GM10266 (cell line): ENCODE data around the gene APOL1.

ENCODE experiments used
- DNase-seq: peaks from one replicate; pipeline ENCODE4 v3.0.0; 2012; ENCODE audit errors: extremely low spot score
- CTCF ChIP-seq: IDR thresholded peaks from 2 replicates; pipeline ENCODE4 v1.5.1; 2012; ENCODE audit warnings: mild to moderate bottlenecking, low read depth; ENCODE audit not compliant: control insufficient read depth, insufficient read depth; ENCODE audit errors: missing control alignments

APOL1 gene

DNA sequence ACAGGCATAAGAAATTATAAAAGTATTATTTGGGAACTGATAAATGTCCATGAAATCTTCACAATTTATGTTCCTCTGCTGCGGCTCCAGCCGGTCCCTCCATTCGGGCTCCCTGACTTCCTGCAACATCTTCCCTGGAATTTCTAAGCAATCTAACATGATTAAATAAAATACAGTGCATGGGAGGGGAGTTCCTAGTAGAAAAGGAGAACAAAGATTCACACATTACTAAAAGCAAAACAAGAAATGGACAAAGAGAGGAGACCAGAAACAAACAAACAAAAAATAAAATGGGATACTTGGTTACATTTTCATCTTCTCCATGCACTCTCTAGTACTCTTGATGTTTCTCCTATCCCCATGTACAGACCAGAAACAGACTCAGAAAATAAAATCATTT, 42.7 kb upstream of the APOL1 start:
- no peak for DNase-seq
- TF ChIP-seq CTCF, result no peak

GRCh38 chr22:36211237-36211861, 41.6 kb upstream of the APOL1 start:
- TF ChIP-seq CTCF, result no peak
- no peak for DNase-seq

DNA sequence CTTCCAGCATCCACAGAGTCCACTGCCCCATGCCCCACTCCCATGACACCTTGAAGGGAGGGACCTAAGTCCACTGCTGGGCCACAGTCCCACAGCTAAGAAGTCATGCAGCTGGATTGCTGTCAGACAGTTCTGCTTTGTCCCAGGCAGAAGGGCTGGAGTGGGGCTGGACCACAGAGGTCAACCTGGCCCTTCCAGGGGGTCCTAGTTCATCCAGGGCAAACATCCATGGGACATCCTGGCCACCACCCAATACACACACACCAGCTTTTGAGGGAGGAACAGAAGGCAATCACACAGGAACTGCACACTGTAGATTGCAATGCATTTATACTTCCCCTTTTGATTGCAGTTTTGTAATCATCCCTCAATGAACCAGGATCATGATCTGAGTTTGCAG, 40.0 kb upstream of the APOL1 start:
- no peak for TF ChIP-seq CTCF
- DNase-seq, result no peak

DNA sequence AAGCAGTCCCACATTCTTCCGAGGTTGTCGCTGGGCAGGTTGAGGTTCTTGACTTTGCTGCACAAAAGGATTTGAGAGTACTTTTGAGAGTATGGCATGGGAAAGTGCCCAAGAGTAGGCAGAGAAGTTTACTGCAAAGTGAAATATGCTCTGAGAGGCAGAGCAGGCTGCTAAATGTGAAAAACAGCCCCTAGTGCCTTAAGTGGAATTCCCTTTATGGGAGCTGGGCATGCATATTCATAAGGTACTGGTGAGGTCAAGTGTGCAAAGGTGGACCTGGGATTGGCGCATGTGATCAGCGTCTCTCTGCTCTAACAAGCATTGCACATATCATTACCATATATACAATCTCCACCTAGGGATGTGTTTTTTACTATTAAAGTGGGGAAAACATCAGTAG, 39.3 kb upstream of the APOL1 start:
- DNase-seq, result no peak
- TF ChIP-seq CTCF, result no peak

DNA sequence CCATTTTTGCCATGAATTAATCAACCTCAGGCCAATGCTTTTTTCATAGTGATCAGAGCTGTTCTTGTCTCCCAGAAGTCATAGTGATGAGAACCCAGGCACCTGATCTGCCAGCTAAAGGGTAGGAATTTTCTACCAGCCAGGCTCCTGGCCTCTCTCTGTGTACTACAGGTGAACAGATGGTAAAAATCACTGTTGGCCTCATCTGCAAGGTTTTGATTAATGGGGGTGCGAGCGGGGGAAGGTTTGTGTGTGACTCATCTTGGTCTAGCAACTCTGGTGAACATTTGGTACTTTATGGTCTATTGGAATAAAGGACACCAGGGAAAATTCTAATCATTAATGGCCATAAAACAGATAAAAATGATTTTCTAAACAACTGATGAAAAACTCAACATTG, 37.0 kb upstream of the APOL1 start:
- no peak for TF ChIP-seq CTCF
- no peak for DNase-seq

- TF ChIP-seq CTCF, result no peak
- no peak for DNase-seq
Observed at GRCh38 chr22:36218648-36219193, 34.2 kb upstream of the APOL1 start.

GRCh38 chr22:36220451-36220921, 32.4 kb upstream of the APOL1 start:
- no peak for DNase-seq
- no peak for TF ChIP-seq CTCF
